DMS114 treated with DMSO at 0.1 percent for 48 hours (cell line): ENCODE measurements around the gene TTC6.

Experiments used
- DNase-seq: peaks from one replicate; lab custom pipeline; 2025; ENCODE audit not compliant: unreplicated experiment; lab: John Stamatoyannopoulos, UW

TTC6 gene

GRCh38 chr14:37584211-37585100 lies 11.0 kb upstream of the TTC6 start:
- no peak for DNase-seq

GRCh38 chr14:37585101-37585511 lies 10.3 kb upstream of the TTC6 start:
- no peak for DNase-seq

GRCh38 chr14:37585971-37586796 lies 9.2 kb upstream of the TTC6 start:
- DNase-seq = no peak

GRCh38 chr14:37586797-37587130 lies 8.7 kb upstream of the TTC6 start:
- no peak for DNase-seq

- no peak for DNase-seq
Measured at GRCh38 chr14:37587131-37587803, 8.2 kb upstream of the TTC6 start.

GRCh38 chr14:37587881-37588666 lies 7.4 kb upstream of the TTC6 start:
- no peak for DNase-seq

GRCh38 chr14:37588667-37588955 lies 6.8 kb upstream of the TTC6 start:
- no peak for DNase-seq

GRCh38 chr14:37588956-37589714 lies 6.3 kb upstream of the TTC6 start:
- no peak for DNase-seq

- DNase-seq = no peak
Measured at GRCh38 chr14:37589715-37590427, 5.6 kb upstream of the TTC6 start.

GRCh38 chr14:37590428-37591139 lies 4.8 kb upstream of the TTC6 start:
- no peak for DNase-seq

- DNase-seq = no peak
Measured at GRCh38 chr14:37591311-37591940, 4.0 kb upstream of the TTC6 start.

GRCh38 chr14:37591941-37592481 lies 3.4 kb upstream of the TTC6 start:
- DNase-seq = no peak

GRCh38 chr14:37592482-37593408 lies 2.7 kb upstream of the TTC6 start:
- DNase-seq = no peak

- DNase-seq = no peak
Measured at GRCh38 chr14:37593511-37594237, 1.8 kb upstream of the TTC6 start.

- DNase-seq = peak; percentile 77
Measured at GRCh38 chr14:37594238-37594970, 1.0 kb upstream of the TTC6 start.
